Esophagus muscularis mucosa (tissue), 4 donors: ENCODE measurements around the gene S100A13. TPM values are rescaled to one million over a fixed set of nuclear protein-coding genes. Genes with fewer than 3 reads are reported as not detected.
"Not testable (repeated sequence)": the region's sequence is repeated elsewhere in the genome, so short reads cannot be mapped to it uniquely, and the experiment has no call there.

ENCODE experiments used
- DNase-seq: peaks from one replicate; pipeline ENCODE4 v3.0.0-alpha.2; 2017; ENCODE audit errors: extremely low spot score
- H3K27ac ChIP-seq, 4 donors: fragments of 200-600 bp; sonication (generic); replicated peaks in 1 of 4; 1 replicate in 3 of 4; 2 replicates in 1 of 4; pipeline ENCODE4 v1.5.1; 2016 to 2019; ENCODE audit warnings: mild to moderate bottlenecking in 1 of 4
- H3K27me3 ChIP-seq, 4 donors: fragments of 200-600 bp; sonication (generic); one replicate each; pipeline versions ENCODE4 v1.5.1 to v1.6.0; 2016 to 2019
- H3K36me3 ChIP-seq, 4 donors: fragments of 200-600 bp; sonication (generic); one replicate each; pipeline ENCODE4 v1.5.1; 2016 to 2019
- H3K4me1 ChIP-seq, 4 donors: fragments of 200-600 bp; sonication (generic); one replicate each; pipeline ENCODE4 v1.5.1; 2016 to 2019
- H3K4me3 ChIP-seq, 4 donors: fragments of 200-600 bp; sonication (generic); 1 replicate in 2 of 4; 2 replicates in 2 of 4; pipeline ENCODE4 v1.5.1; 2016 to 2019; ENCODE audit warnings: mild to moderate bottlenecking in 4 of 4, moderate library complexity in 1 of 4
- H3K9me3 ChIP-seq, 4 donors: fragments of 200-600 bp; sonication (generic); 1 replicate in 3 of 4; 2 replicates in 1 of 4; pipeline ENCODE4 v1.5.1; 2016 to 2019
- CTCF ChIP-seq, 3 experiments: fragments of 200-600 bp in 2 of 3; fragments of 450-650 bp in 1 of 3; sonication (generic) in 2 of 3; IDR thresholded peaks; one replicate each; pipeline ENCODE4 v1.5.1; 2017 to 2019; ENCODE audit warnings: antibody characterized with exemption in 3 of 3, mild to moderate bottlenecking in 2 of 3, moderate library complexity in 1 of 3
- EP300 ChIP-seq: sonication (generic); formaldehyde crosslinking; IDR thresholded peaks from one replicate; pipeline ENCODE4 v1.6.1; 2017; ENCODE audit warnings: antibody characterized with exemption
- POLR2A ChIP-seq: fragments of 450-650 bp; IDR thresholded peaks from one replicate; pipeline ENCODE4 v1.6.1; 2017; ENCODE audit warnings: antibody characterized with exemption, moderate library complexity, mild to moderate bottlenecking, low read depth
- POLR2AphosphoS5 ChIP-seq, 2 donors: sonication (generic); formaldehyde crosslinking; IDR thresholded peaks; one replicate each; pipeline ENCODE4 v1.6.1; 2017; ENCODE audit warnings: antibody characterized with exemption in 2 of 2
- WGBS: methylation state at CpG from one replicate; pipeline ENCODE4 v1.1.5; 2018; 5-methylcytosine and 5-hydroxymethylcytosine counted together
- intact Hi-C: fragments of 100-400 bp; cut with DNase I; formaldehyde crosslinking; loops from one replicate; pipeline ENCODE4 v1.15.1; 2023
- total RNA-seq, 4 donors: library from RNA; depleted of rRNA; stranded (reverse); fragments of >200 nt; gene quantifications; one replicate each; pipeline versions ENCODE4 v1.1.0 to v1.2.1, GENCODE V29; 2016

The S100A13 gene
- total RNA-seq, 4 donors from 2014 or later, result 71.3 to 84.7 (median 83.1) TPM

- Histone ChIP-seq H3K36me3 (peaks cover 34 to 56% (median 44%) of the 10 kb centered on the region in 4 donors), H3K27ac (peak overlapping the region in 2 of 4 donors; percentile 8 to 19), H3K4me1 (peaks cover 11 to 28% (median 18%) of the 10 kb centered on the region in 4 donors), H3K27me3 (no peaks in the 10 kb centered on the region), H3K9me3 (no peaks in the 10 kb centered on the region), H3K4me3 (no peak overlapping the region)
- no peak for DNase-seq
- intact Hi-C loops, result no loop called here
- 84% methylated on average over 5 of the region's 5 CpGs for WGBS
- no peak for TF ChIP-seq POLR2AphosphoS5 (IDR thresholded peaks at IDR 0.05)
- TF ChIP-seq EP300, result no peak
- TF ChIP-seq POLR2A, result no peak
- no peak for TF ChIP-seq CTCF (IDR thresholded peaks at IDR 0.05)
Observed at GRCh38 chr1:153646672-153647345, 19.5 kb upstream of the S100A13 start.

- intact Hi-C loops, result no loop called here
- peaks cover 19 to 48% (median 27%) of the 10 kb centered on the region in 4 donors for H3K4me1 ChIP-seq
- no peak overlapping the region for H3K4me3 ChIP-seq
- DNase-seq, result no peak
- no peaks in the 10 kb centered on the region for H3K9me3 ChIP-seq
- H3K27ac ChIP-seq, result peak overlapping the region in 3 of 4 donors; percentile 4 to 51 (median 17)
- TF ChIP-seq POLR2AphosphoS5 (IDR thresholded peaks at IDR 0.05), result no peak
- no peak for TF ChIP-seq EP300
- no peak for TF ChIP-seq POLR2A
- TF ChIP-seq CTCF (IDR thresholded peaks at IDR 0.05), result no peak
- H3K27me3 ChIP-seq, result no peaks in the 10 kb centered on the region
- H3K36me3 ChIP-seq, result peaks cover 59 to 86% (median 72%) of the 10 kb centered on the region in 4 donors
Observed at GRCh38 chr1:153643816-153644215, 16.5 kb upstream of the S100A13 start.

GRCh38 chr1:153643100-153643499, 15.8 kb upstream of the S100A13 start:
- WGBS, result 90% methylated on average over 11 of the region's 11 CpGs
- H3K27me3 ChIP-seq, result no peaks in the 10 kb centered on the region
- intact Hi-C loops, result no loop called here
- H3K27ac ChIP-seq, result peak overlapping the region in 1 of 4 donors; percentile 51
- no peak overlapping the region for H3K4me3 ChIP-seq
- H3K9me3 ChIP-seq, result no peaks in the 10 kb centered on the region
- peaks cover 66 to 93% (median 79%) of the 10 kb centered on the region in 4 donors for H3K36me3 ChIP-seq
- DNase-seq, result no peak
- H3K4me1 ChIP-seq, result peaks cover 22 to 51% (median 27%) of the 10 kb centered on the region in 4 donors
- TF ChIP-seq EP300 (no peak), POLR2A (no peak)

GRCh38 chr1:153642161-153642560, 14.9 kb upstream of the S100A13 start:
- H3K4me3 ChIP-seq, result no peak overlapping the region
- H3K9me3 ChIP-seq, result no peaks in the 10 kb centered on the region
- intact Hi-C loops, result no loop called here
- no peaks in the 10 kb centered on the region for H3K27me3 ChIP-seq
- no peak for DNase-seq
- no peak for TF ChIP-seq POLR2AphosphoS5 (IDR thresholded peaks at IDR 0.05)
- TF ChIP-seq POLR2A, result no peak
- no peak for TF ChIP-seq CTCF (IDR thresholded peaks at IDR 0.05)
- TF ChIP-seq EP300, result no peak
- peaks cover 32 to 58% (median 35%) of the 10 kb centered on the region in 4 donors for H3K4me1 ChIP-seq
- 82% methylated on average over 11 of the region's 11 CpGs for WGBS
- H3K27ac ChIP-seq, result peak overlapping the region in 1 of 4 donors; percentile 12
- peaks cover 74 to 100% (median 88%) of the 10 kb centered on the region in 4 donors for H3K36me3 ChIP-seq

GRCh38 chr1:153640861-153641260, 13.6 kb upstream of the S100A13 start:
- peaks cover 45 to 71% (median 48%) of the 10 kb centered on the region in 4 donors for H3K4me1 ChIP-seq
- H3K9me3 ChIP-seq, result no peaks in the 10 kb centered on the region
- no peaks in the 10 kb centered on the region for H3K27me3 ChIP-seq
- H3K4me3 ChIP-seq, result no peak overlapping the region
- peaks cover 77 to 100% (median 88%) of the 10 kb centered on the region in 4 donors for H3K36me3 ChIP-seq
- H3K27ac ChIP-seq, result no peak overlapping the region
- intact Hi-C loops, result no loop called here
- DNase-seq, result no peak
- WGBS, result 64% methylated on average over 6 of the region's 6 CpGs
- TF ChIP-seq POLR2A (no peak), POLR2AphosphoS5 (IDR thresholded peaks at IDR 0.05) (no peak), EP300 (no peak), CTCF (IDR thresholded peaks at IDR 0.05) (no peak)

GRCh38 chr1:153640213-153640612, 12.9 kb upstream of the S100A13 start:
- H3K36me3 ChIP-seq, result peaks cover 70 to 97% (median 83%) of the 10 kb centered on the region in 4 donors
- DNase-seq, result not testable (repeated sequence)

More at GRCh38 chr1:153640213-153640612, 12.9 kb upstream of the S100A13 start:
- peaks cover 51 to 77% (median 55%) of the 10 kb centered on the region in 4 donors for H3K4me1 ChIP-seq
- intact Hi-C loops, H3K27ac ChIP-seq, H3K4me3 ChIP-seq, H3K9me3 ChIP-seq, H3K27me3 ChIP-seq: not testable (repeated sequence)
- 96% methylated on average over 5 of the region's 5 CpGs for WGBS
